ENCODE results near the gene TMEM164. TPM values are rescaled to one million over a fixed set of nuclear protein-coding genes. Genes with fewer than 3 reads are reported as not detected.

Gene TMEM164
- total RNA-seq, 1 experiment from 2014 or later = 32.6 TPM

DNA sequence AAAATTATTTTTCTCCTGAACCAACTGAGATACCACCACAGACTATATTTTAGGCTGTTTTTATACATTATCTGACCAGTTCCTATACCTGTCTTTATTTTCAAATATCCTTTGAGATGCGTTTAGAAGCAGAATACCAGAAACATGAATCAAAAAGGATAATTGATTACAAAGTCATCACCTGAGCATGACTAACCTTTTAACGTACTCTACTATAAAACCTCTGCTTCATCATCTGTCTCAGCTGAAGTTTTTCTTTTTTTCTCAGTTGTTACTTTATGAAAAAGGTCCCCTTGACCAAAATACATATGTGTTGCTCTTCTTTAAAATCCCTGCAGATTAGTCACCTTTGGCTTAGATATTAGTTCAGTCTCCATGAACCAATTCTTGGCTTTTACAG, 205.2 kb downstream of the TMEM164 start:
- DNase-seq (ENCODE audit: low read depth) = no peak

DNA sequence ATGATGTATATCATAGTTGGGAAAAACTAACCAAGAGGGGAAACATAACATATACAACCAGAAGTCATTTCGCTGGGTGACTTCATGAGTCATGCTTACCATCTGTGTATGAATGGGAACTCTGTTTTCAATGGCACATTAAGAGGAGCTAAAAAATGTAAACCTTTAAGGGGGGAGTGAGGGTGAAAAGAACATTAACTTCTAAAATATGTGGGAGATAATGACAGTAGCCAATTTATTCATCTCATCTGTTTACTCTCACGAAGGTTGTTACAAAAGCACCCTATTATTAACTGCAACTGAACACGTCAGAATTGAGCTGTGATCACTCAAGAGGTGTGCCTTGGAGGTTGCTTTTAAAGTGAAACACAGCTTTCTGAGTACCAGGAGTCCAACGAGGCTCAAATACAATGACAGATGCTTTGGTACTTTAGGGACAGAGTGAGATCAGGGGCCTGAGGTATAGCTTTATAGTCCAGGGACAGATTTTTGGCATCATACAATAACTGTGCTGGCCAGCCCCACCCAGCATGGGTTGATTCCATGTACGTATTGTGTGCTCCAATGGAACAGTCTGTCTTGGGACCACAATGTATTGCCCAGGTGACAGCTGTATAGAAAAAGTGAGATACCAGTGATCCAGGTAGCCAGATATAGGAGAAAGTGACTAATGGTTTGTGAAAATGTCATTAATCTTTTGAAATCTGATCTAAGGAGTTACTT, 207.7 kb downstream of the TMEM164 start:
- peak; percentile 81 for DNase-seq (ENCODE audit: low read depth)

GRCh38 chrX:110211340-110211739, 208.4 kb downstream of the TMEM164 start:
- no peak for DNase-seq (ENCODE audit: low read depth)

- no peak for DNase-seq (ENCODE audit: low read depth)
Observed at GRCh38 chrX:110212299-110212698, 209.4 kb downstream of the TMEM164 start.

- DNase-seq (ENCODE audit: low read depth) = no peak
Observed at GRCh38 chrX:110213183-110213582, 210.3 kb downstream of the TMEM164 start.

- no peak for DNase-seq (ENCODE audit: low read depth)
Observed at GRCh38 chrX:110214684-110215083, 211.8 kb downstream of the TMEM164 start.

DNA sequence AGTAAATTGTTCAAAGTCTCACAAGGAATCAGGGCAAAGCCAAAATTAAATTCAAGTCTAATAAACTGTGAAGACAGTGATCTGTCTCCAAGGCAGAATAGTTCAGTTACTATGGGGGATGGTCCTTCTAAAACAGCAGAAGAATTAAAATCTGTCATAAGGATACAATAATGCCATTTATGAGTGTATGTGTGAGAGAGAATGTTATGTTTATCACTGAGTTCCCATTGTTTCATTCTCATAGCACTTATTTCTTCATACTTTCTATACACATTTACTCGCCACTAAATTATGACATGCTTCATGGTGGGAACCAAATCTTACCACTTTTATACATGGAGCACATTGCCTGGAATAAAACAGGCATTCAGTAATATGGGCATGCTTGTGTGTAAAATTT, 212.5 kb downstream of the TMEM164 start:
- DNase-seq (ENCODE audit: low read depth) = no peak

DNA sequence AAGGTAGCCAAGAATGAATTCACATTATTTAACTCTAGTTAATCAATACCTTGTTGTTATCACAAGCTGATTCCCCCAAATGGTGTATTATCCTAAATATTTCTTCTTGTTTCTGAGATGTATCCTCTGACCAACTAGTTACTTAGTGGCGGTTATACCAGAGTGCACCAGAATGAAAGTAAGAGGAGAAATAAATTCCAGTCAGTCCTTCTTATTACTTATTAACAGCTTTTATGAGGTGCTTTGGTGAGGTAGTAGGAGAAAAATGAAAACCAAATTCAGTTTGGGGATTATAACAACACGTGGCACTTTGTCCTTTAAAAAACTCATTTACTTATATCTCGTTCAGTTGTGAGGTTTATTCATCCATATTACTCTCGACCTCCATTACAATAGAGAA, 213.1 kb downstream of the TMEM164 start:
- no peak for DNase-seq (ENCODE audit: low read depth)

GRCh38 chrX:110218591-110218990, 215.7 kb downstream of the TMEM164 start:
- DNase-seq (ENCODE audit: low read depth) = no peak

- peak; percentile 65 for DNase-seq (ENCODE audit: low read depth)
Observed at GRCh38 chrX:110219920-110220319, 217.0 kb downstream of the TMEM164 start.

GRCh38 chrX:110222497-110223257, 219.8 kb downstream of the TMEM164 start:
- no peak for DNase-seq (ENCODE audit: low read depth)

DNA sequence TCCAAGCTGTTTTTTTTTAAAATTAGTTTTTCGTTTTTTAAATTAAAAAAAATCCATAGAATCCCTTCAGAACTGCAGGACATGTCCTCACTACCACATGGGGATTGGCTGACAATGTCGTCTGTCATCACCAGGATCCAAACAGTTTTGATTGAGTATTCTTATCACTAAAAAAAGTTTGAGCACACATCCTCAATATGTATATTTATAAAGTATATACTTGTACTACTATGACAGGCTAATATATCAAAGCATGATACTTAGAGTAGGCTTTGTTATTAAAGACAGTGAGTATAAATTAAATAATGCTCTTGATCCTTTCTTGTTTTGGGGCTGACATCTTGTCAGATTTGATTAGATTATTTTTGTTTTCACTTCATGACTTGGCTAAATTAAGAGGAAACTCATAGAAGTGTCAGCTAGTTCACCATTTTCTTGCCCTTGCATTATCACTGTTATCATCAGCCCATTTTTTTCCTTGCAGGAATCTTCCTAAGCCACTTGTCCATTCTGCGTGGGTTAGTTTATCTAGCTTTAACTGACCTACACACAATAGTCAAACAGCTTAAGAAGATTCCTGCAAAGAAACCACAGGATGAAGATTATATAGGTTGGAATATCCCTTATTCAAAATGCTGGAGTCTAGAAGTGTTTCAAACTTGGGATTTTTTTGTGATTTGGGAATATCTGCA, 222.2 kb downstream of the TMEM164 start:
- DNase-seq (ENCODE audit: low read depth) = no peak

DNA sequence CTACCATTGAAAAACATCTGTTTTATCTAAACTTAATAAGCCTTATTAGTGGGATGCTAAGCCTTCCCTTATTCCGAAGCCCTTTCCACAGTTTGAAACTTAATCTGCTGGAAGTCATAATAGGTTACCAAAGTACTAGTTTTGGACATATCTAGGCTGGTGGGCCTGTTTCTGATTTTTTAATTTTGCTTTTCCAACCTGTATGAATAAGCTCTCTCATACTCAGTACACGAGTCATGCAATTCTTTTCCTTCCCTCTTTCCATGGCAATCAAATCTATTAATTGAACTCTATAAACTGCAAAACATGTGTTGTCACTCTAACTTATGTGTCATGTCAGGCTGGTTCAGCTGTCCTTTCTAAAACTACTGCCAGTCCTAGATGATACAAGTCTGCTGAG, 224.0 kb downstream of the TMEM164 start:
- peak; percentile 57 for DNase-seq (ENCODE audit: low read depth)
